ENCODE measurements around the gene DPF3.

- TF ChIP-seq MAX (CRISPR knock-in tag; IDR thresholded peaks at IDR 0.05), result no peak
- no peak for TF ChIP-seq ESRRA (CRISPR knock-in tag; IDR thresholded peaks at IDR 0.05; ENCODE audit: borderline replicate concordance)
- TF ChIP-seq ZNF512 (CRISPR knock-in tag; IDR thresholded peaks at IDR 0.05; ENCODE audit: borderline replicate concordance), result no peak
- no peak for TF ChIP-seq NFE2L1 (CRISPR knock-in tag; IDR thresholded peaks at IDR 0.05)
- TF ChIP-seq CTCF (IDR thresholded peaks at IDR 0.05), result no peak
- no peak for TF ChIP-seq JUN (CRISPR knock-in tag; IDR thresholded peaks at IDR 0.05)
- no peak for TF ChIP-seq ATF3 (CRISPR knock-in tag; conservative IDR thresholded peaks at IDR 0.05)
- no peak for TF ChIP-seq MYBL2 (CRISPR knock-in tag; IDR thresholded peaks at IDR 0.05)
- no peak for TF ChIP-seq NR1H2 (CRISPR knock-in tag; IDR thresholded peaks at IDR 0.05)
- TF ChIP-seq RELA (CRISPR knock-in tag; IDR thresholded peaks at IDR 0.05; ENCODE audit: borderline replicate concordance), result no peak
- TF ChIP-seq OVOL2 (CRISPR knock-in tag; IDR thresholded peaks at IDR 0.05; ENCODE audit: borderline replicate concordance), result no peak
- no peak for TF ChIP-seq FOXJ3 (CRISPR knock-in tag; IDR thresholded peaks at IDR 0.05; ENCODE audit: borderline replicate concordance)
Observed at GRCh38 chr14:72774894-72775620, 118.8 kb downstream of the DPF3 start.
